ENCODE data around the gene HPGD. TPM values are rescaled to one million over a fixed set of nuclear protein-coding genes. Genes with fewer than 3 reads are reported as not detected.

HPGD gene
- total RNA-seq, 2 experiments from 2014 or later: 0.76 TPM; not detected in 1

DNA sequence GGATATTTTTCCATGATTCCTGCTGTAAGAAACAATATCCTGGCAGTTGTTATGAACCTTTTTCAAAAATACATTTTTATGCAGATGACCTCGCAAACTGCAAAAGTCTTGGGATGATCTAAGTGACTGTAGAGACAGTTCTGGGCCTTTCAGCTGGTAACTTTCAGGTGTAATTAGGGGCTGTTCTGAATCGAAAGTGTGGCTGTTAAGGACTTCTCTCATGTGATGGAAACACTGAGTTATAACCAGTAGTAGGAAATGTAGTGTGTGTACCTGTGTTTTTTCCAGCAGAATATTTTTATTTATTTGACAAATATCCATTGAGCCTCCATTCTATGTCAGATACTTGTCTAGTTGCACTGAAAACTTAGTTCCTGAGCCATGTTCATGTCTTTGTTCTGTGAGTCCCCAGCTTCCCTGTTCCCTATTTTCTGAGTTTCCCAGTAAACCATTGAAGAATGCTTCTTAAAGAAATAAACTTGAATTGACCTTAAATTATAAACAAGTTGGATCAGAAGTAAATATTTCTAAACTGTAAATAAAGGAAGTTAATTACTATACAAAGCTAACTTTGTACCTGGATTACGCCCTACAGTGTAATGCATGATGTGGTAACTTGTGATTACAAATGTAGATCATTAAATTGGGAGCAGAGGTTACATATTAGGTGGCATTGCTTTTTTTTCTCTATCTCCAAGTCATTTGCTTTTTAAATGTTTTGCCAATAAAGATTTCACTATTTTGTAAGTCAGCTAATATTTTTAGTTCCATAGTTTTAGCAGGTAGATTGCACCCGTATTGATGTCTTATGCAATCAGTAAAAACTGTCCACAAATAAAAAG, 33.7 kb upstream of the HPGD start:
- ChIA-PET POLR2A (interaction anchor here (0.6 to 1.2 kb wide), 2 partner anchors 27 to 1984 kb away, joined by 3 read pairs; no protein-coding TSS in a partner anchor), CTCF (ENCODE audit: unreplicated experiment) (no interaction called here)
- Histone ChIP-seq H3K79me2 (ENCODE audit: insufficient read depth, low read depth, low read length) (no peaks in the 10 kb centered on the region), H3K9me2 (ENCODE audit: insufficient read depth, low read length) (no peaks in the 10 kb centered on the region), H3K4me1 (ENCODE audit: insufficient read depth, low read length, poor library complexity, severe bottlenecking) (no peaks in the 10 kb centered on the region), H3K36me3 (ENCODE audit: insufficient read depth, low read length) (no peaks in the 10 kb centered on the region), H4K20me1 (ENCODE audit: insufficient read depth, low read length) (no peaks in the 10 kb centered on the region), H3K4me2 (ENCODE audit: low read length) (no peak overlapping the region), H3K4me3 (ENCODE audit: low read depth, low read length, poor library complexity, severe bottlenecking) (no peak overlapping the region), H2AFZ (ENCODE audit: low read length) (no peak overlapping the region), H3K9me3 (ENCODE audit: low read length) (no peaks in the 10 kb centered on the region), H3K27ac (ENCODE audit: low read depth, low read length, poor library complexity, severe bottlenecking) (no peak overlapping the region)
- no TSS peak for BruUV-seq (replicated peaks)
- intact Hi-C loops (cut with micrococcal nuclease; ENCODE audit: unreplicated experiment): no loop called here
- TF ChIP-seq, protein P1, sequence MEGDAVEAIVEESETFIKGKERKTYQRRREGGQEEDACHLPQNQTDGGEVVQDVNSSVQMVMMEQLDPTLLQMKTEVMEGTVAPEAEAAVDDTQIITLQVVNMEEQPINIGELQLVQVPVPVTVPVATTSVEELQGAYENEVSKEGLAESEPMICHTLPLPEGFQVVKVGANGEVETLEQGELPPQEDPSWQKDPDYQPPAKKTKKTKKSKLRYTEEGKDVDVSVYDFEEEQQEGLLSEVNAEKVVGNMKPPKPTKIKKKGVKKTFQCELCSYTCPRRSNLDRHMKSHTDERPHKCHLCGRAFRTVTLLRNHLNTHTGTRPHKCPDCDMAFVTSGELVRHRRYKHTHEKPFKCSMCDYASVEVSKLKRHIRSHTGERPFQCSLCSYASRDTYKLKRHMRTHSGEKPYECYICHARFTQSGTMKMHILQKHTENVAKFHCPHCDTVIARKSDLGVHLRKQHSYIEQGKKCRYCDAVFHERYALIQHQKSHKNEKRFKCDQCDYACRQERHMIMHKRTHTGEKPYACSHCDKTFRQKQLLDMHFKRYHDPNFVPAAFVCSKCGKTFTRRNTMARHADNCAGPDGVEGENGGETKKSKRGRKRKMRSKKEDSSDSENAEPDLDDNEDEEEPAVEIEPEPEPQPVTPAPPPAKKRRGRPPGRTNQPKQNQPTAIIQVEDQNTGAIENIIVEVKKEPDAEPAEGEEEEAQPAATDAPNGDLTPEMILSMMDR (conservative IDR thresholded peaks at IDR 0.05; ENCODE audit: low read length): no peak
- TF ChIP-seq EZH2phosphoT487 (IDR thresholded peaks at IDR 0.05; ENCODE audit: borderline replicate concordance, low read depth, low read length): no peak
- no peak for DNase-seq (ENCODE audit: low spot score)

DNA sequence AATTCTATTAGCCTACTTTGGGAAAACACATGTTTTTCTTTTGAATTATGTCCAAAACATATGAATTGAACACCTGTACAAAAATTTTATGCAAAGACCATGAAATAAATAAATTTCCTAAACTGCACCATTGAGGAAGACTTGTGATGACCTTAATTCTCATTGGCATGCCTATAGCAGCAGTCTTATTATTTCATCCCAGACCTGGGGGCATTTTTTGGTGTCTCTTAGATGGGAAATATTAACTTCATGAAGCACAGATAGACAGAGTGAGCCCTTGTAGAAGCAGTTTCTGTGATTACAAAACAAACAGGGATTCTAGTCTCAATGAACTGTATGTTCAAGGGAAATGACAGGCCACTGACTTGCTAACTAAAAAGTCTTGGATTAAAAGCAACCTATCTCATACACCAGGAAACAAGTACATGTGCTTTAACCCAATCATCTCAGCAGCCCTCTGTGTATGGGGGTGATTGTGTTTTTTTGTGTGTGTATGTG, 32.0 kb upstream of the HPGD start:
- ChIA-PET CTCF (ENCODE audit: unreplicated experiment) (no interaction called here), POLR2A (no interaction called here)
- Histone ChIP-seq H4K20me1 (ENCODE audit: insufficient read depth, low read length) (no peaks in the 10 kb centered on the region), H3K4me2 (ENCODE audit: low read length) (no peak overlapping the region), H3K4me3 (ENCODE audit: low read depth, low read length, poor library complexity, severe bottlenecking) (no peak overlapping the region), H3K4me1 (ENCODE audit: insufficient read depth, low read length, poor library complexity, severe bottlenecking) (no peaks in the 10 kb centered on the region), H3K79me2 (ENCODE audit: insufficient read depth, low read depth, low read length) (no peaks in the 10 kb centered on the region), H3K9me2 (ENCODE audit: insufficient read depth, low read length) (no peaks in the 10 kb centered on the region), H2AFZ (ENCODE audit: low read length) (no peak overlapping the region), H3K36me3 (ENCODE audit: insufficient read depth, low read length) (no peaks in the 10 kb centered on the region), H3K27ac (ENCODE audit: low read depth, low read length, poor library complexity, severe bottlenecking) (no peak overlapping the region), H3K9me3 (ENCODE audit: low read length) (no peaks in the 10 kb centered on the region)
- intact Hi-C loops (cut with micrococcal nuclease; ENCODE audit: unreplicated experiment): no loop called here
- no peak for TF ChIP-seq EZH2phosphoT487 (IDR thresholded peaks at IDR 0.05; ENCODE audit: borderline replicate concordance, low read depth, low read length)
- TF ChIP-seq, protein P1 (conservative IDR thresholded peaks at IDR 0.05; ENCODE audit: low read length): no peak
- DNase-seq (ENCODE audit: low spot score): no peak
- no TSS peak for BruUV-seq (replicated peaks)

DNA sequence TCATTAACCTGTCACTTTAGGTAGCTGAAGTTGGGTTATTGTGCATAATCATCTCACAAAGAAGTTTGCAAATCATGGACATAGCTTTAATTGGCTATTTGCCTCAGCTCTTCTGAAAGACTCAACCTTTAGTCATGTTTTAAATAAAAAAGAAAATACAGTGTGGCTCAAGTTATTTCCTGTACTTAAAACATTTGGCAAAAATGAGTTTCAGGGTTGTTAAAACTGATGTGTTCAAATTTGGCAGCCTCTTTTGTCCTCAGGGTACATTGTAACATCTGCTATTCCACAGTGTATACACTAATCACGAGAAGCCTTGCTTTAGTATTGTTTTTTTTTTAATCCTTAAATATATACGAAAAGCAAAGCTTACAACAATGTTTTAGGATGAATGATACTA, 31.5 kb upstream of the HPGD start:
- CTCF ChIA-PET (ENCODE audit: unreplicated experiment): no interaction called here
- no peaks in the 10 kb centered on the region for H4K20me1 ChIP-seq (ENCODE audit: insufficient read depth, low read length)
- POLR2A ChIA-PET: no interaction called here

More for the DNA sequence above, 31.5 kb upstream of the HPGD start:
- Histone ChIP-seq H2AFZ (ENCODE audit: low read length) (no peak overlapping the region), H3K4me2 (ENCODE audit: low read length) (no peak overlapping the region), H3K36me3 (ENCODE audit: insufficient read depth, low read length) (no peaks in the 10 kb centered on the region), H3K9me3 (ENCODE audit: low read length) (no peaks in the 10 kb centered on the region), H3K79me2 (ENCODE audit: insufficient read depth, low read depth, low read length) (no peaks in the 10 kb centered on the region), H3K4me1 (ENCODE audit: insufficient read depth, low read length, poor library complexity, severe bottlenecking) (no peaks in the 10 kb centered on the region), H3K9me2 (ENCODE audit: insufficient read depth, low read length) (no peaks in the 10 kb centered on the region), H3K27ac (ENCODE audit: low read depth, low read length, poor library complexity, severe bottlenecking) (no peak overlapping the region), H3K4me3 (ENCODE audit: low read depth, low read length, poor library complexity, severe bottlenecking) (no peak overlapping the region)
- intact Hi-C loops (cut with micrococcal nuclease; ENCODE audit: unreplicated experiment): no loop called here
- TF ChIP-seq, protein P1 (conservative IDR thresholded peaks at IDR 0.05; ENCODE audit: low read length): no peak
- TF ChIP-seq EZH2phosphoT487 (IDR thresholded peaks at IDR 0.05; ENCODE audit: borderline replicate concordance, low read depth, low read length): no peak
- no peak for DNase-seq (ENCODE audit: low spot score)
- BruUV-seq (replicated peaks): no TSS peak
